Measurements from ENCODE around the gene ASCC3. TPM values are rescaled to one million over a fixed set of nuclear protein-coding genes. Genes with fewer than 3 reads are reported as not detected.

The ASCC3 gene
- total RNA-seq, 1 experiment from 2014 or later, result 32.2 TPM

GRCh38 chr6:100865525-100865924, 15.6 kb downstream of the ASCC3 start:
- H3K36me3 ChIP-seq (ENCODE audit: insufficient read depth, low read length, poor library complexity, severe bottlenecking), result peaks cover 20% of the 10 kb centered on the region
- no peaks in the 10 kb centered on the region for H3K4me1 ChIP-seq (ENCODE audit: insufficient read depth, low read length, poor library complexity, severe bottlenecking)
- no peak for DNase-seq (ENCODE audit: low spot score)
- H3K27ac ChIP-seq (ENCODE audit: low read depth, low read length, poor library complexity, severe bottlenecking), result no peak overlapping the region
- intact Hi-C loops (cut with micrococcal nuclease; ENCODE audit: unreplicated experiment), result no loop called here
- no peak for TF ChIP-seq EZH2 (IDR thresholded peaks at IDR 0.05; ENCODE audit: borderline replicate concordance, low read depth, low read length, poor library complexity, severe bottlenecking)
- TF ChIP-seq CTCF (conservative IDR thresholded peaks at IDR 0.05; ENCODE audit: low read depth, low read length), result no peak
- no peaks in the 10 kb centered on the region for H3K27me3 ChIP-seq (replicated peaks; ENCODE audit: insufficient read depth, low read depth, low read length, poor library complexity)
- ChIA-PET CTCF (no interaction called here), POLR2A (ENCODE audit: low non-redundant PET) (no interaction called here)
- no TSS peak for BruUV-seq (replicated peaks)
- no peaks in the 10 kb centered on the region for H3K9me3 ChIP-seq (ENCODE audit: low read depth, low read length, poor library complexity, severe bottlenecking)
- no peak overlapping the region for H3K4me3 ChIP-seq (ENCODE audit: low read depth, low read length, poor library complexity, severe bottlenecking)

GRCh38 chr6:100862063-100862462, 19.1 kb downstream of the ASCC3 start:
- CTCF ChIA-PET, result no interaction called here
- no TSS peak for BruUV-seq (replicated peaks)
- H3K4me3 ChIP-seq (ENCODE audit: low read depth, low read length, poor library complexity, severe bottlenecking), result no peak overlapping the region
- no peaks in the 10 kb centered on the region for H3K9me3 ChIP-seq (ENCODE audit: low read depth, low read length, poor library complexity, severe bottlenecking)
- no peak for DNase-seq (ENCODE audit: low spot score)
- TF ChIP-seq CTCF (conservative IDR thresholded peaks at IDR 0.05; ENCODE audit: low read depth, low read length) (no peak), EZH2 (IDR thresholded peaks at IDR 0.05; ENCODE audit: borderline replicate concordance, low read depth, low read length, poor library complexity, severe bottlenecking) (no peak)
- POLR2A ChIA-PET (ENCODE audit: low non-redundant PET), result no interaction called here
- H3K36me3 ChIP-seq (ENCODE audit: insufficient read depth, low read length, poor library complexity, severe bottlenecking), result peaks cover 20% of the 10 kb centered on the region
- H3K4me1 ChIP-seq (ENCODE audit: insufficient read depth, low read length, poor library complexity, severe bottlenecking), result no peaks in the 10 kb centered on the region
- intact Hi-C loops (cut with micrococcal nuclease; ENCODE audit: unreplicated experiment), result no loop called here
- H3K27me3 ChIP-seq (replicated peaks; ENCODE audit: insufficient read depth, low read depth, low read length, poor library complexity), result no peaks in the 10 kb centered on the region
- H3K27ac ChIP-seq (ENCODE audit: low read depth, low read length, poor library complexity, severe bottlenecking), result no peak overlapping the region

GRCh38 chr6:100856146-100856545, 25.0 kb downstream of the ASCC3 start:
- intact Hi-C loops (cut with micrococcal nuclease; ENCODE audit: unreplicated experiment), result no loop called here
- ChIA-PET CTCF (no interaction called here), POLR2A (ENCODE audit: low non-redundant PET) (no interaction called here)
- BruUV-seq (replicated peaks), result no TSS peak
- no peak for DNase-seq (ENCODE audit: low spot score)
- Histone ChIP-seq H3K9me3 (ENCODE audit: low read depth, low read length, poor library complexity, severe bottlenecking) (no peaks in the 10 kb centered on the region), H3K36me3 (ENCODE audit: insufficient read depth, low read length, poor library complexity, severe bottlenecking) (peaks cover 6% of the 10 kb centered on the region), H3K27ac (ENCODE audit: low read depth, low read length, poor library complexity, severe bottlenecking) (no peak overlapping the region), H3K4me1 (ENCODE audit: insufficient read depth, low read length, poor library complexity, severe bottlenecking) (no peaks in the 10 kb centered on the region), H3K27me3 (replicated peaks; ENCODE audit: insufficient read depth, low read depth, low read length, poor library complexity) (no peaks in the 10 kb centered on the region), H3K4me3 (ENCODE audit: low read depth, low read length, poor library complexity, severe bottlenecking) (no peak overlapping the region)
- TF ChIP-seq EZH2 (IDR thresholded peaks at IDR 0.05; ENCODE audit: borderline replicate concordance, low read depth, low read length, poor library complexity, severe bottlenecking), result no peak
- no peak for TF ChIP-seq CTCF (conservative IDR thresholded peaks at IDR 0.05; ENCODE audit: low read depth, low read length)
